KOPT-K1 (cell line): ENCODE data around the gene ZNF91.
"Not testable (repeated sequence)": the region's sequence is repeated elsewhere in the genome, so short reads cannot be mapped to it uniquely, and the experiment has no call there.

Experiments used
- H3K27ac ChIP-seq: fragments of 200-600 bp; sonication (generic); 2 replicates; pipeline ENCODE4 v1.5.1; 2016; ENCODE audit warnings: antibody characterized with exemption, mild to moderate bottlenecking, low read depth, low read length; ENCODE audit not compliant: poor library complexity, severe bottlenecking
- H3K36me3 ChIP-seq: fragments of 200-600 bp; sonication (generic); 2 replicates; pipeline ENCODE4 v1.5.1; 2017; ENCODE audit warnings: antibody characterized with exemption, mild to moderate bottlenecking, low read length, moderate library complexity; ENCODE audit not compliant: insufficient read depth
- H3K9me3 ChIP-seq: fragments of 200-600 bp; sonication (generic); 2 replicates; pipeline ENCODE4 v1.5.1; 2017; ENCODE audit warnings: antibody characterized with exemption, low read length, mild to moderate bottlenecking; ENCODE audit not compliant: insufficient read depth, poor library complexity, severe bottlenecking

The ZNF91 gene

GRCh38 chr19:23395041-23395721 lies at the start of gene ZNF91:
Gene ZNF91, minus strand, starts transcription at chr19:23395471. Its CDS starts 117 bp downstream, at chr19:23395354.
- H3K9me3 ChIP-seq: peaks cover 55% of the 10 kb centered on the region
- H3K27ac ChIP-seq: peak within 1 kb of the TSS; percentile 88
- H3K36me3 ChIP-seq: peaks cover 38% of the 10 kb centered on the region

GRCh38 chr19:23440791-23441190 lies 45.5 kb upstream of the ZNF91 start:
- H3K9me3 ChIP-seq: peaks cover 28% of the 10 kb centered on the region
- H3K27ac ChIP-seq: no peak overlapping the region
- H3K36me3 ChIP-seq: no peaks in the 10 kb centered on the region

GRCh38 chr19:23440207-23440606 lies 44.9 kb upstream of the ZNF91 start:
- H3K27ac ChIP-seq: no peak overlapping the region
- H3K36me3 ChIP-seq: no peaks in the 10 kb centered on the region
- H3K9me3 ChIP-seq: peaks cover 28% of the 10 kb centered on the region

- Histone ChIP-seq H3K9me3 (peaks cover 28% of the 10 kb centered on the region), H3K27ac (no peak overlapping the region), H3K36me3 (no peaks in the 10 kb centered on the region)
Observed at GRCh38 chr19:23439623-23440022, 44.4 kb upstream of the ZNF91 start.

GRCh38 chr19:23437901-23438300 lies 42.6 kb upstream of the ZNF91 start:
- Histone ChIP-seq H3K27ac (no peak overlapping the region), H3K36me3 (no peaks in the 10 kb centered on the region), H3K9me3 (peaks cover 28% of the 10 kb centered on the region)

- Histone ChIP-seq H3K36me3 (no peaks in the 10 kb centered on the region), H3K27ac (no peak overlapping the region), H3K9me3 (peaks cover 28% of the 10 kb centered on the region)
Observed at GRCh38 chr19:23436944-23437343, 41.7 kb upstream of the ZNF91 start.

- no peaks in the 10 kb centered on the region for H3K36me3 ChIP-seq
- H3K9me3 ChIP-seq: peaks cover 27% of the 10 kb centered on the region
- H3K27ac ChIP-seq: no peak overlapping the region
Observed at GRCh38 chr19:23436318-23436717, 41.0 kb upstream of the ZNF91 start.

GRCh38 chr19:23420824-23421223 lies 25.6 kb upstream of the ZNF91 start:
- peaks cover 25% of the 10 kb centered on the region for H3K9me3 ChIP-seq
- H3K27ac ChIP-seq: no peak overlapping the region
- H3K36me3 ChIP-seq: no peaks in the 10 kb centered on the region

- not testable (repeated sequence) for H3K27ac ChIP-seq
Observed at GRCh38 chr19:23419261-23419660, 24.0 kb upstream of the ZNF91 start.

GRCh38 chr19:23415561-23416191 lies 20.4 kb upstream of the ZNF91 start:
- H3K36me3 ChIP-seq: no peaks in the 10 kb centered on the region
- H3K27ac ChIP-seq: no peak overlapping the region
- peaks cover 26% of the 10 kb centered on the region for H3K9me3 ChIP-seq

More at GRCh38 chr19:23419261-23419660, 24.0 kb upstream of the ZNF91 start:
- not testable (repeated sequence) for H3K36me3 ChIP-seq
- H3K9me3 ChIP-seq: peaks cover 30% of the 10 kb centered on the region

- no peaks in the 10 kb centered on the region for H3K36me3 ChIP-seq
- peaks cover 21% of the 10 kb centered on the region for H3K9me3 ChIP-seq
- no peak overlapping the region for H3K27ac ChIP-seq
Observed at GRCh38 chr19:23415034-23415433, 19.8 kb upstream of the ZNF91 start.

GRCh38 chr19:23410155-23410554 lies 14.9 kb upstream of the ZNF91 start:
- Histone ChIP-seq H3K36me3 (no peaks in the 10 kb centered on the region), H3K9me3 (peaks cover 15% of the 10 kb centered on the region), H3K27ac (no peak overlapping the region)

- no peaks in the 10 kb centered on the region for H3K36me3 ChIP-seq
- peaks cover 11% of the 10 kb centered on the region for H3K9me3 ChIP-seq
- H3K27ac ChIP-seq: no peak overlapping the region
Observed at GRCh38 chr19:23409392-23410048, 14.2 kb upstream of the ZNF91 start.

GRCh38 chr19:23407616-23408133 lies 12.4 kb upstream of the ZNF91 start:
- Histone ChIP-seq H3K9me3 (peaks cover 11% of the 10 kb centered on the region), H3K36me3 (no peaks in the 10 kb centered on the region), H3K27ac (no peak overlapping the region)

- Histone ChIP-seq H3K27ac (no peak overlapping the region), H3K9me3 (peaks cover 11% of the 10 kb centered on the region), H3K36me3 (no peaks in the 10 kb centered on the region)
Observed at GRCh38 chr19:23406721-23407120, 11.4 kb upstream of the ZNF91 start.
